ENCODE data around the gene CELA2B. TPM values are rescaled to one million over a fixed set of nuclear protein-coding genes. Genes with fewer than 3 reads are reported as not detected.
"Not testable (repeated sequence)": the region's sequence is repeated elsewhere in the genome, so short reads cannot be mapped to it uniquely, and the experiment has no call there.

Gene CELA2B
- total RNA-seq, 4 donors from 2014 or later: not detected

DNA sequence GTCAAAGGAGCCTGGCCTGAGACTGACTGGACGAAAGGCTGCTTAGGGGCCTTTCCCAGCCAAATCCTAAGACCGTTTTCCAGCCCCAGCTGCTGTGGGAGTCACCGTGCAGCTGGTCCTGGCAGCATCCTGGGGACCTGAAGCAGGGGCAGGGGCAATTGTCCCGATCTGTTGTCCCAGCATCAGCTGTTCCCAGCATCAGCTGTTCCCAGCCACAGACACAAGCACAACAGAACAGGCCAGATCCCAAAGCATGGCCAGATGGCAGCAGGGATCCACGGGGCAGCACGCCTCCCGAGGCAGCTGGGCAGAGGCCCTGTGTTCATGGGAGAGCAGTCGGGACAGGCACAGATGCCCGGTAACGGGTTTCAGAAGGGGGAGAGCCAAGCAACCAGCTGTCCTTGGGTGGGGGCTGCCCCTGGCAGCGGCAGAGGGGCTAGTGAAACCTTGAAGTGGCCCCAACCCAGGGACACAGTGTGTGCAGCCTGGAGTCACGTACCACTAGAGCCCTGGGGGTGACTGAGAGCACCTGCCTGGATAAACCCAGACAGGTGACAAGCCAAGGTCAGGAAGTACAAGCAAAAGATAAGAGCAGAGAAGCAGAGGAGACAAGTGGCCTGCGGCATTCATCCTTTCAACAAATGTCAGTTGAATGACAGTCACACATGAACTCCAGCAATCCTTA, 13.3 kb downstream of the CELA2B start:
- Histone ChIP-seq H3K36me3 (peaks cover 0 to 28% of the 10 kb centered on the region in 2 donors), H3K27ac (no peak overlapping the region), H3K27me3 (no peaks in the 10 kb centered on the region), H3K4me1 (no peaks in the 10 kb centered on the region), H3K9me3 (no peaks in the 10 kb centered on the region), H3K4me3 (no peak overlapping the region)
- ATAC-seq (peak; percentile 21 to 30), DNase-seq (peak in 1 of 2 donors; percentile 17)
- in situ Hi-C loops (cut with MboI; ENCODE audit: low sequenced_read_pairs in 4 of 4) (no loop called here), intact Hi-C loops (cut with DNase I; ENCODE audit: low total_unique reads) (no loop called here)
- TF ChIP-seq POLR2A (IDR thresholded peaks at IDR 0.05): no peak
- TF ChIP-seq, protein P1, sequence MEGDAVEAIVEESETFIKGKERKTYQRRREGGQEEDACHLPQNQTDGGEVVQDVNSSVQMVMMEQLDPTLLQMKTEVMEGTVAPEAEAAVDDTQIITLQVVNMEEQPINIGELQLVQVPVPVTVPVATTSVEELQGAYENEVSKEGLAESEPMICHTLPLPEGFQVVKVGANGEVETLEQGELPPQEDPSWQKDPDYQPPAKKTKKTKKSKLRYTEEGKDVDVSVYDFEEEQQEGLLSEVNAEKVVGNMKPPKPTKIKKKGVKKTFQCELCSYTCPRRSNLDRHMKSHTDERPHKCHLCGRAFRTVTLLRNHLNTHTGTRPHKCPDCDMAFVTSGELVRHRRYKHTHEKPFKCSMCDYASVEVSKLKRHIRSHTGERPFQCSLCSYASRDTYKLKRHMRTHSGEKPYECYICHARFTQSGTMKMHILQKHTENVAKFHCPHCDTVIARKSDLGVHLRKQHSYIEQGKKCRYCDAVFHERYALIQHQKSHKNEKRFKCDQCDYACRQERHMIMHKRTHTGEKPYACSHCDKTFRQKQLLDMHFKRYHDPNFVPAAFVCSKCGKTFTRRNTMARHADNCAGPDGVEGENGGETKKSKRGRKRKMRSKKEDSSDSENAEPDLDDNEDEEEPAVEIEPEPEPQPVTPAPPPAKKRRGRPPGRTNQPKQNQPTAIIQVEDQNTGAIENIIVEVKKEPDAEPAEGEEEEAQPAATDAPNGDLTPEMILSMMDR (IDR thresholded peaks at IDR 0.05 in 4 of 5, conservative IDR thresholded peaks at IDR 0.05 in 1 of 5): no peak

DNA sequence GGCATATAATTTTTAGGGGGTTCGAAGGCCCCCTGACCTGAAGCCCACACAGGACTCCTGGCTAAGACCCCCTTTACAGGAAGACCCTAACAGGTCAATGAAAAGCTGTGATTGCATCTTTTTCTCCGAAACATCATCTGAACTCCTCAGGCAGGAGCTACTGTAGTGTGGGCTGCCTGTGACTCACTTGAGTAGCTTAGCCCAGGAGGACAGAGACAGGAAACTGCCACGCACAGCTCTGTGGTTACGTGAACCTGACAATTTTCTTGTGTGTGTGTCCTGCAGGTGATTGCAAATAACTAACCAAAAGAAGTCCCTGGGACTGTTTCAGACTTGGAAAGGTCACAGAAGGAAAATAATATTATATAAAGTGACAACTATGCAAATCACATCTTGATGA, 15.1 kb downstream of the CELA2B start:
- H3K9me3 ChIP-seq; H3K27me3 ChIP-seq; H3K4me1 ChIP-seq; H3K4me3 ChIP-seq; H3K27ac ChIP-seq; intact Hi-C loops (cut with DNase I; ENCODE audit: low total_unique reads); DNase-seq; ATAC-seq; in situ Hi-C loops (cut with MboI; ENCODE audit: low sequenced_read_pairs in 4 of 4): not testable (repeated sequence)
- H3K36me3 ChIP-seq: peaks cover 0 to 38% of the 10 kb centered on the region in 2 donors

DNA sequence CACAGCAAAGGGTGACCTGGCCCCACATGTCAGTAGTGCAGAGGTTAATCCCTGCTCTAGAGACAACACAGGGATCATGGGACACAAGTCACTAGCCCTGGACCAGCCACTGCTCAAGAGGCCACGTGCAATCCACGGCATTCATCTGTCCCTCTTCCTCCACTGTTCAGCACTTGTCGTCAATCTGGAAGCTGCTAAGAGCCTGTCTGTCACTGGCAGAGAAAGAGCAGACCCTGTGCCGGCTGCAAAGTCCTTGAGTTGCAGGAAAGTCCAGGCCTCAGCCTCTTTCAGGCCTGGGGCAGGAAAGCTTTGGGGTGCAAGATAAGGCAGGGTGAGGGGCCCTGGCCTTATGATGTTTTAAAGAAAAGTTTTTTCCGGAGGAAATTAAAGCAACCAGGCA, 16.7 kb downstream of the CELA2B start:
- TF ChIP-seq, protein P1 (IDR thresholded peaks at IDR 0.05 in 4 of 5, conservative IDR thresholded peaks at IDR 0.05 in 1 of 5): no peak
- no peak for TF ChIP-seq POLR2A (IDR thresholded peaks at IDR 0.05)
- Histone ChIP-seq H3K9me3 (no peaks in the 10 kb centered on the region), H3K4me3 (no peak overlapping the region), H3K4me1 (no peaks in the 10 kb centered on the region), H3K27ac (no peak overlapping the region), H3K36me3 (peaks cover 0 to 35% of the 10 kb centered on the region in 2 donors), H3K27me3 (no peaks in the 10 kb centered on the region)
- ATAC-seq (no peak), DNase-seq (no peak)
- in situ Hi-C loops (cut with MboI; ENCODE audit: low sequenced_read_pairs in 4 of 4) (no loop called here), intact Hi-C loops (cut with DNase I; ENCODE audit: low total_unique reads) (no loop called here)

DNA sequence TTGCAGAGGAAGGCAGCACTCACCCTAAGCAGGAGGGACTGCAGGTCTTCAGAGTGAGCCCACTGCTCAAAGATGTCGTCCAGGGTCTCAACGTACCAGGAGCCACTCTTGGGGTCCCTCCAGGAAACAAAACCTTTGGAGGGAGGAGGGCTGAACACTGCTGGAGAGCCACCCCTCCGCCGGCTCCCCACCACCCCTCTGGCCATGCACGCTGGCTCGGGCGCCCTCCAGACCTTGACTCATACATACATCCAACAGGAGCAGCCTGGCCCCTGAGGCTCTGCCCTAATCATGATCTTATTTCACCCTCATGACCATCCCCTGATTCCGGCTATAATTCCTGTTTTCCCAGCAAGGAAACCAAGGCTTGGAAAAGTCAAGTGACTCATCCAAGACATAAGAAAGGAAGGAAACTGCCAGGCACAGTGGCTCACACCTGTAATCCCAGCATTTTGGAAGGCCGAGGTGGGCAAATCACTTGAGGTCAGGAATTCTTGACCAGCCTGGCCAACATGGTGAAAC, 18.0 kb downstream of the CELA2B start:
- in situ Hi-C loops (cut with MboI; ENCODE audit: low sequenced_read_pairs in 4 of 4) (no loop called here), intact Hi-C loops (cut with DNase I; ENCODE audit: low total_unique reads) (no loop called here)
- Histone ChIP-seq H3K9me3 (no peaks in the 10 kb centered on the region), H3K27me3 (no peaks in the 10 kb centered on the region), H3K4me3 (no peak overlapping the region), H3K4me1 (no peaks in the 10 kb centered on the region), H3K36me3 (peaks cover 0 to 35% of the 10 kb centered on the region in 2 donors), H3K27ac (no peak overlapping the region)
- TF ChIP-seq POLR2A (IDR thresholded peaks at IDR 0.05): no peak
- TF ChIP-seq, protein P1 (IDR thresholded peaks at IDR 0.05 in 4 of 5, conservative IDR thresholded peaks at IDR 0.05 in 1 of 5): no peak
- no peak for ATAC-seq
- DNase-seq: no peak

DNA sequence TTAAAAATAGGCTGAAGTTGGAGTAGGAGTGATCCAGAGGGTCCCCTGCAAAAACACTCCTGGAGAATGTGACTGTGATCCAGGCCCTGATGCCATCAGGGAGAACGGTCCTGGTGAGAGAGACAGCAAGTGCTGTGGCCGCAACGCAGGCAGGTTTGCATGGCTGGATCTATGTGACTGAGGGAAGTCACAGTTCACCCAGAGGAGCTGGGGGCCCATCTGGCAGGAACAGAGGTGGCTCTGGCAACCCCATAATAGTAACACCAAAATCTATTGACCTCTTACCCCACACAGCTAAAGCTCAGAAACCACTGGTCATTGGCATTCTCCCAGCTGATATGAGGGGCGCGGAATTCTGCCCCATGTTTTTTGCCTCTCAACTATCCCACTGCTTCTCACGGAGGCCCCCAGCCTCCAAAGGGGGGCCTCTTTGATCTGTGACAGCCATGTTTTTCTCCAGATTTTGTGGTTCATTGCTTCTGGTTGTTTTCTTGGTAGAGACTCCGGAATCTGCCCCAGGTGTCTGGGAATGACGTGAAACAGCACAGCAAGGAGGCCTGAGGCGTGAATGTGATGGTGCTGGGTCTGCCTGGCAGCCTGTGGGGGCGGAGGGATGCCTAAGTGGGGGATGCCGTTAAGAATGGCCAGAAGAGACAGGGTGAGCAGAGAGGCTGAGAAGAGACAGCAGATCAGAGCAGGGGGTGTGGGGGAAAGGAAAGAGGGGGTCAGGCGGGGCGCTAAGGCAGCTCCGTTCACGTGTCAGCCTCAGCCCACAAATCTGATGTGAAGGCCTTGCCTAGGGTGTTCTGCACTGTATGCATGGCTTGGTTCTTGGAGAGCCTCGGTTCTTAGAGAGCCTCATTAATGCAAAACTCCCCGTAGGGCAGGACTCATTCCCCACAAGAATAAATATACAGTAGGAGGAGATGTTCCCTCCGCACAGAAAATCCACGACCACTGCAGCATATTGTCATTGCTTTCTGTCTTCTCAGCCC, 24.6 kb downstream of the CELA2B start:
- ATAC-seq (no peak), DNase-seq (no peak)
- H3K9me3 ChIP-seq: no peaks in the 10 kb centered on the region
- no peak overlapping the region for H3K4me3 ChIP-seq
- in situ Hi-C loops (cut with MboI; ENCODE audit: low sequenced_read_pairs in 4 of 4) (no loop called here), intact Hi-C loops (cut with DNase I; ENCODE audit: low total_unique reads) (no loop called here)
- no peak overlapping the region for H3K27ac ChIP-seq
- peaks cover 0 to 7% of the 10 kb centered on the region in 2 donors for H3K4me1 ChIP-seq
- H3K27me3 ChIP-seq: no peaks in the 10 kb centered on the region
- peaks cover 0 to 9% of the 10 kb centered on the region in 2 donors for H3K36me3 ChIP-seq
- TF ChIP-seq, protein P1 (IDR thresholded peaks at IDR 0.05 in 4 of 5, conservative IDR thresholded peaks at IDR 0.05 in 1 of 5): no peak
- TF ChIP-seq POLR2A (IDR thresholded peaks at IDR 0.05): no peak

Measured in gastrocnemius medialis (tissue), 4 donors.